ENCODE results near the gene MRPS7. TPM values are rescaled to one million over a fixed set of nuclear protein-coding genes. Genes with fewer than 3 reads are reported as not detected.

The MRPS7 gene
- total RNA-seq, 1 experiment from 2014 or later = 94.7 TPM

GRCh38 chr17:75240394-75241142 is 21.1 kb upstream of the MRPS7 start (continued):
- TF ChIP-seq AFF4 (CRISPR knock-in tag; IDR thresholded peaks at IDR 0.05; ENCODE audit: borderline replicate concordance) (no peak), ZNF317 (CRISPR knock-in tag; IDR thresholded peaks at IDR 0.05; ENCODE audit: borderline replicate concordance, low read depth) (no peak), USF2 (CRISPR knock-in tag; IDR thresholded peaks at IDR 0.05) (peak; percentile 84), NR3C1 (CRISPR knock-in tag; conservative IDR thresholded peaks at IDR 0.05; ENCODE audit: low read depth) (no peak), ZNF671 (CRISPR knock-in tag; IDR thresholded peaks at IDR 0.05) (no peak), CREB1 (CRISPR knock-in tag; IDR thresholded peaks at IDR 0.05) (no peak), SMAD3 (CRISPR knock-in tag; IDR thresholded peaks at IDR 0.05; ENCODE audit: borderline replicate concordance) (no peak), SOX15 (CRISPR knock-in tag; IDR thresholded peaks at IDR 0.05) (no peak), FOXJ3 (CRISPR knock-in tag; IDR thresholded peaks at IDR 0.05; ENCODE audit: borderline replicate concordance) (no peak), CREM (CRISPR knock-in tag; IDR thresholded peaks at IDR 0.05) (no peak), ATF2 (CRISPR knock-in tag; IDR thresholded peaks at IDR 0.05; ENCODE audit: borderline replicate concordance, low read depth) (no peak), ELF4 (CRISPR knock-in tag; IDR thresholded peaks at IDR 0.05; ENCODE audit: low read depth) (no peak), CBFB (CRISPR knock-in tag; IDR thresholded peaks at IDR 0.05; ENCODE audit: low read depth) (no peak), NFATC4 (CRISPR knock-in tag; IDR thresholded peaks at IDR 0.05) (no peak), ZNF423 (CRISPR knock-in tag; IDR thresholded peaks at IDR 0.05) (peak; percentile 84), ZNF219 (CRISPR knock-in tag; IDR thresholded peaks at IDR 0.05; ENCODE audit: borderline replicate concordance) (no peak), GRHL2 (CRISPR knock-in tag; IDR thresholded peaks at IDR 0.05; ENCODE audit: insufficient replicate concordance, severe bottlenecking) (no peak), NR1H2 (CRISPR knock-in tag; IDR thresholded peaks at IDR 0.05) (no peak), MXD4 (CRISPR knock-in tag; IDR thresholded peaks at IDR 0.05; ENCODE audit: borderline replicate concordance) (no peak), NR2C2 (CRISPR knock-in tag; IDR thresholded peaks at IDR 0.05) (no peak), ATF6 (CRISPR knock-in tag; IDR thresholded peaks at IDR 0.05) (no peak), TEAD1 (CRISPR knock-in tag; IDR thresholded peaks at IDR 0.05) (no peak), PRDM15 (CRISPR knock-in tag; IDR thresholded peaks at IDR 0.05) (0 out of 2 replicates have a peak, but pooled peaks have one; percentile 16)
- TF ChIP-seq, protein P1, sequence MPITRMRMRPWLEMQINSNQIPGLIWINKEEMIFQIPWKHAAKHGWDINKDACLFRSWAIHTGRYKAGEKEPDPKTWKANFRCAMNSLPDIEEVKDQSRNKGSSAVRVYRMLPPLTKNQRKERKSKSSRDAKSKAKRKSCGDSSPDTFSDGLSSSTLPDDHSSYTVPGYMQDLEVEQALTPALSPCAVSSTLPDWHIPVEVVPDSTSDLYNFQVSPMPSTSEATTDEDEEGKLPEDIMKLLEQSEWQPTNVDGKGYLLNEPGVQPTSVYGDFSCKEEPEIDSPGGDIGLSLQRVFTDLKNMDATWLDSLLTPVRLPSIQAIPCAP (CRISPR knock-in tag; IDR thresholded peaks at IDR 0.05) = no peak
- TF ChIP-seq, protein P2, sequence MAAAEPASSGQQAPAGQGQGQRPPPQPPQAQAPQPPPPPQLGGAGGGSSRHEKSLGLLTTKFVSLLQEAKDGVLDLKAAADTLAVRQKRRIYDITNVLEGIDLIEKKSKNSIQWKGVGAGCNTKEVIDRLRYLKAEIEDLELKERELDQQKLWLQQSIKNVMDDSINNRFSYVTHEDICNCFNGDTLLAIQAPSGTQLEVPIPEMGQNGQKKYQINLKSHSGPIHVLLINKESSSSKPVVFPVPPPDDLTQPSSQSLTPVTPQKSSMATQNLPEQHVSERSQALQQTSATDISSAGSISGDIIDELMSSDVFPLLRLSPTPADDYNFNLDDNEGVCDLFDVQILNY (CRISPR knock-in tag; IDR thresholded peaks at IDR 0.05) = no peak
